H1 (cell line): ENCODE results near the gene SAE1. TPM values are rescaled to one million over a fixed set of nuclear protein-coding genes. Genes with fewer than 3 reads are reported as not detected.

Experiments used
- CTCF ChIA-PET: fragments of 300-600 bp; sonication (Branson Sonifier 250); formaldehyde crosslinking; loops from one replicate; lab custom pipeline; 2021; ENCODE audit not compliant: partially characterized antibody; lab: Charles Lee
- POLR2A ChIA-PET: fragments of 300-600 bp; sonication (Branson Sonifier 250); formaldehyde crosslinking; loops from one replicate; lab custom pipeline; 2021; ENCODE audit warnings: inconsistent platforms; ENCODE audit not compliant: partially characterized antibody; lab: Charles Lee
- DNase-seq, 2 experiments: peaks; one replicate each; pipeline versions ENCODE4 v3.0.0 to v3.0.0-alpha.2; 2010 to 2022; ENCODE audit warnings: low spot score in 2 of 2, low read depth in 1 of 2, mixed read lengths in 1 of 2
- FAIRE-seq: peaks from 2 replicates; lab custom pipeline; 2011; peaks lifted over from hg19 to GRCh38; lab: Jason Lieb, UNC
- H2AFZ ChIP-seq: 2 replicates; pipeline ENCODE4 v1.8.1; 2012; ENCODE audit warnings: low read length, inconsistent platforms
- H2AK5ac ChIP-seq: 2 replicates; pipeline ENCODE4 v1.6.1; 2013; ENCODE audit warnings: low read depth, low read length
- H2BK120ac ChIP-seq: replicated peaks from 2 replicates; pipeline ENCODE3; 2013; ENCODE audit warnings: low read depth, low read length, inconsistent platforms
- H2BK12ac ChIP-seq: 2 replicates; pipeline ENCODE4 v1.6.1; 2013; ENCODE audit warnings: low read depth, low read length
- H2BK15ac ChIP-seq: 2 replicates; pipeline ENCODE4 v1.6.1; 2013; ENCODE audit warnings: low read length
- H2BK20ac ChIP-seq: 2 replicates; pipeline ENCODE4 v1.6.1; 2013; ENCODE audit warnings: low read length
- H2BK5ac ChIP-seq: 2 replicates; pipeline ENCODE4 v1.6.1; 2013; ENCODE audit warnings: low read depth, low read length
- H3K14ac ChIP-seq: 2 replicates; pipeline ENCODE4 v1.6.1; 2013; ENCODE audit warnings: inconsistent platforms; ENCODE audit not compliant: insufficient read length
- H3K18ac ChIP-seq: 2 replicates; pipeline ENCODE4 v1.6.1; 2013; ENCODE audit warnings: low read length; ENCODE audit errors: extremely low read depth
- H3K23ac ChIP-seq: 2 replicates; pipeline ENCODE4 v1.6.1; 2013; ENCODE audit warnings: inconsistent platforms; ENCODE audit not compliant: insufficient read length
- H3K23me2 ChIP-seq: 2 replicates; pipeline ENCODE4 v1.6.1; 2013; ENCODE audit warnings: low read depth, low read length
- H3K27ac ChIP-seq: 2 replicates; pipeline ENCODE4 v1.6.1; 2011; ENCODE audit warnings: low read depth, low read length, inconsistent platforms
- H3K27me3 ChIP-seq, 4 experiments: replicated peaks in 1 of 4; 1 replicate in 1 of 4; 2 replicates in 3 of 4; pipeline versions ENCODE4 v1.6.1 to v1.8.1; 2011 to 2013; ENCODE audit warnings: low read length in 3 of 4, mild to moderate bottlenecking in 3 of 4, inconsistent platforms in 2 of 4, mixed read lengths in 2 of 4, moderate library complexity in 1 of 4; ENCODE audit not compliant: control insufficient read depth in 3 of 4, insufficient read depth in 3 of 4; ENCODE audit errors: extremely low read depth in 1 of 4
- H3K36me3 ChIP-seq, 4 experiments: 2 replicates each; pipeline versions ENCODE4 v1.6.1 to v1.8.1; 2011 to 2013; ENCODE audit warnings: mild to moderate bottlenecking in 4 of 4, low read length in 3 of 4, moderate library complexity in 2 of 4, control low read depth in 1 of 4, inconsistent platforms in 1 of 4; ENCODE audit not compliant: insufficient read depth in 4 of 4, control insufficient read depth in 2 of 4
- H3K4ac ChIP-seq: replicated peaks from 2 replicates; pipeline ENCODE3; 2013; ENCODE audit warnings: low read length, low read depth, mixed read lengths, inconsistent platforms; ENCODE audit not compliant: insufficient read length
- H3K4me1 ChIP-seq, 4 experiments: replicated peaks in 1 of 4; 1 replicate in 1 of 4; 2 replicates in 3 of 4; pipeline versions ENCODE4 v1.6.1 to v1.8.1; 2011 to 2013; ENCODE audit warnings: low read length in 3 of 4, inconsistent platforms in 2 of 4, mixed read lengths in 1 of 4; ENCODE audit not compliant: insufficient read depth in 4 of 4, control insufficient read depth in 3 of 4
- H3K4me2 ChIP-seq, 2 experiments: 2 replicates each; pipeline versions ENCODE4 v1.6.1 to v1.8.1; 2011 to 2013; ENCODE audit warnings: low read depth in 2 of 2, low read length in 2 of 2, control low read depth in 1 of 2, inconsistent platforms in 1 of 2, mild to moderate bottlenecking in 1 of 2; ENCODE audit not compliant: insufficient read depth in 1 of 2
- H3K4me3 ChIP-seq, 4 experiments: fragments of 200-600, 300-600 bp in 1 of 4; sonication (generic), shearing (Covaris generic), sonication (Bioruptor Twin) in 1 of 4; 2 replicates each; pipeline versions ENCODE4 v1.5.1 to v1.8.1; 2011 to 2016; ENCODE audit warnings: low read length in 4 of 4, low read depth in 3 of 4, control low read depth in 2 of 4, inconsistent platforms in 2 of 4, mild to moderate bottlenecking in 2 of 4, mixed read lengths in 1 of 4, moderate library complexity in 1 of 4; ENCODE audit not compliant: insufficient read depth in 2 of 4; ENCODE audit errors: extremely low read depth in 1 of 4
- H3K56ac ChIP-seq: replicated peaks from 2 replicates; pipeline ENCODE3; 2013; ENCODE audit warnings: low read depth, mild to moderate bottlenecking, mixed read lengths, low read length, inconsistent platforms; ENCODE audit not compliant: insufficient read length
- H3K79me1 ChIP-seq: 2 replicates; pipeline ENCODE4 v1.6.1; 2013; ENCODE audit warnings: low read depth, low read length, control low read depth
- H3K79me2 ChIP-seq, 2 experiments: 2 replicates each; pipeline versions ENCODE4 v1.6.1 to v1.8.1; 2012 to 2013; ENCODE audit warnings: low read length in 2 of 2, mild to moderate bottlenecking in 2 of 2, inconsistent platforms in 1 of 2; ENCODE audit not compliant: insufficient read depth in 2 of 2, control insufficient read depth in 1 of 2
- H3K9ac ChIP-seq, 4 experiments: replicated peaks in 1 of 4; 1 replicate in 1 of 4; 2 replicates in 3 of 4; pipeline versions ENCODE4 v1.6.1 to v1.8.1; 2011 to 2013; ENCODE audit warnings: low read depth in 3 of 4, low read length in 3 of 4, control low read depth in 2 of 4, mild to moderate bottlenecking in 2 of 4, moderate library complexity in 2 of 4, inconsistent platforms in 1 of 4; ENCODE audit errors: extremely low read depth in 1 of 4
- H3K9me3 ChIP-seq, 2 experiments: 2 replicates each; pipeline versions ENCODE4 v1.6.1 to v1.8.1; 2012 to 2013; ENCODE audit warnings: mild to moderate bottlenecking in 2 of 2, moderate library complexity in 2 of 2, control low read depth in 1 of 2, inconsistent platforms in 1 of 2, low read depth in 1 of 2, low read length in 1 of 2, mixed read lengths in 1 of 2; ENCODE audit not compliant: insufficient read depth in 2 of 2
- H4K20me1 ChIP-seq, 2 experiments: replicated peaks in 1 of 2; 2 replicates each; pipeline versions ENCODE3 to v1.8.1; 2011 to 2013; ENCODE audit warnings: inconsistent platforms in 2 of 2, low read length in 2 of 2, mild to moderate bottlenecking in 1 of 2; ENCODE audit not compliant: insufficient read depth in 2 of 2, control insufficient read depth in 1 of 2
- H4K5ac ChIP-seq: 2 replicates; pipeline ENCODE4 v1.6.1; 2013; ENCODE audit warnings: low read length, low read depth, mixed read lengths, inconsistent platforms; ENCODE audit not compliant: insufficient read length
- H4K8ac ChIP-seq: 2 replicates; pipeline ENCODE4 v1.8.0; 2013; ENCODE audit warnings: mild to moderate bottlenecking, moderate library complexity, low read length, inconsistent platforms; ENCODE audit not compliant: insufficient read depth; ENCODE audit errors: extremely low read depth
- H4K91ac ChIP-seq: replicated peaks from 2 replicates; pipeline ENCODE3; 2013; ENCODE audit warnings: low read length, mixed read lengths, inconsistent platforms; ENCODE audit not compliant: insufficient read length
- CEBPB ChIP-seq: IDR thresholded peaks from 2 replicates; pipeline ENCODE4 v1.6.1; 2012; ENCODE audit warnings: low read depth, low read length
- HDAC2 ChIP-seq, 2 experiments: fragments of 300-600 bp in 1 of 2; sonication (generic) in 1 of 2; IDR thresholded peaks; 2 replicates each; pipeline ENCODE4 v1.6.1; 2011 to 2012; ENCODE audit warnings: low read depth in 2 of 2, low read length in 2 of 2, mild to moderate bottlenecking in 2 of 2, moderate library complexity in 2 of 2, borderline replicate concordance in 1 of 2, inconsistent platforms in 1 of 2
- KDM4A ChIP-seq: IDR thresholded peaks from one replicate; pipeline ENCODE4 v1.7.1; 2012; ENCODE audit warnings: low read depth, mild to moderate bottlenecking, moderate library complexity, low read length, inconsistent platforms; ENCODE audit not compliant: severe bottlenecking
- NANOG ChIP-seq: IDR thresholded peaks from 2 replicates; pipeline ENCODE4 v1.6.1; 2011; ENCODE audit warnings: low read length, low read depth, mild to moderate bottlenecking, inconsistent platforms; ENCODE audit not compliant: insufficient read depth, poor library complexity, severe bottlenecking
- PHF8 ChIP-seq: fragments of 200-600 bp; sonication (generic); conservative IDR thresholded peaks from 2 replicates; pipeline ENCODE4 v1.7.1; 2012; ENCODE audit warnings: low read depth, mild to moderate bottlenecking, inconsistent platforms, low read length, moderate library complexity
- RBBP5 ChIP-seq: IDR thresholded peaks from 2 replicates; pipeline ENCODE4 v1.7.1; 2012; ENCODE audit warnings: low read depth, mild to moderate bottlenecking, inconsistent platforms, low read length, moderate library complexity, borderline replicate concordance
- RFX5 ChIP-seq: IDR thresholded peaks from 2 replicates; pipeline ENCODE4 v1.6.1; 2011; ENCODE audit warnings: low read depth, low read length, improper control_type of control experiment, borderline replicate concordance
- SAP30 ChIP-seq: fragments of 300-600 bp; sonication (generic); IDR thresholded peaks from 2 replicates; pipeline ENCODE4 v1.7.1; 2012; ENCODE audit warnings: low read length, moderate library complexity, mild to moderate bottlenecking, inconsistent platforms; ENCODE audit not compliant: insufficient read depth, insufficient replicate concordance
- ZNF274 ChIP-seq: IDR thresholded peaks from 2 replicates; pipeline ENCODE4 v1.7.0; 2012; ENCODE audit warnings: low read length, borderline replicate concordance; ENCODE audit errors: extremely low read depth
- WGBS, 2 experiments: shearing (Covaris generic) in 1 of 2; methylation state at CpG; one replicate each; pipeline versions ENCODE4 v1.1.6 to v1.1.7; 2013 to 2015; ENCODE audit warnings: low lambda C conversion rate in 2 of 2, mixed read lengths in 2 of 2, inconsistent platforms in 1 of 2, low coverage in 1 of 2, missing lambda C conversion rate in 1 of 2; ENCODE audit not compliant: insufficient replicate concordance in 2 of 2, insufficient coverage in 1 of 2, insufficient read length in 1 of 2; ENCODE audit errors: extremely low coverage in 1 of 2, missing lambda C conversion rate in 1 of 2; 5-methylcytosine and 5-hydroxymethylcytosine counted together
- polyA plus RNA-seq, 7 experiments: library from polyadenylated mRNA; depleted of rRNA in 3 of 7; stranded (reverse) in 5 of 7; unstranded in 2 of 7; fragments of >200 nt in 5 of 7; fragments of 200-250 nt in 2 of 7; gene quantifications; 1 replicate in 5 of 7; 2 replicates in 1 of 7; 4 replicates in 1 of 7; pipeline versions ENCODE4 v1.2.1 to v1.2.3, GENCODE V29; 2011 to 2013; ENCODE audit warnings: missing spikeins in 2 of 7, mixed read lengths in 2 of 7
- total RNA-seq: library from RNA; stranded (reverse); fragmentation: NEBNext Ultra II Directional; extraction: Animal tissue kit (Norgen Biotek cat#: 25700); gene quantifications from 2 replicates; pipeline ENCODE4 v1.2.1, GENCODE V29; 2021

The SAE1 gene
- total and polyA plus RNA-seq, 2 of the 8 experiments (the other 6 are each of a cell fraction or from before 2014, with no cell fraction given) = 213 to 268 TPM

DNA sequence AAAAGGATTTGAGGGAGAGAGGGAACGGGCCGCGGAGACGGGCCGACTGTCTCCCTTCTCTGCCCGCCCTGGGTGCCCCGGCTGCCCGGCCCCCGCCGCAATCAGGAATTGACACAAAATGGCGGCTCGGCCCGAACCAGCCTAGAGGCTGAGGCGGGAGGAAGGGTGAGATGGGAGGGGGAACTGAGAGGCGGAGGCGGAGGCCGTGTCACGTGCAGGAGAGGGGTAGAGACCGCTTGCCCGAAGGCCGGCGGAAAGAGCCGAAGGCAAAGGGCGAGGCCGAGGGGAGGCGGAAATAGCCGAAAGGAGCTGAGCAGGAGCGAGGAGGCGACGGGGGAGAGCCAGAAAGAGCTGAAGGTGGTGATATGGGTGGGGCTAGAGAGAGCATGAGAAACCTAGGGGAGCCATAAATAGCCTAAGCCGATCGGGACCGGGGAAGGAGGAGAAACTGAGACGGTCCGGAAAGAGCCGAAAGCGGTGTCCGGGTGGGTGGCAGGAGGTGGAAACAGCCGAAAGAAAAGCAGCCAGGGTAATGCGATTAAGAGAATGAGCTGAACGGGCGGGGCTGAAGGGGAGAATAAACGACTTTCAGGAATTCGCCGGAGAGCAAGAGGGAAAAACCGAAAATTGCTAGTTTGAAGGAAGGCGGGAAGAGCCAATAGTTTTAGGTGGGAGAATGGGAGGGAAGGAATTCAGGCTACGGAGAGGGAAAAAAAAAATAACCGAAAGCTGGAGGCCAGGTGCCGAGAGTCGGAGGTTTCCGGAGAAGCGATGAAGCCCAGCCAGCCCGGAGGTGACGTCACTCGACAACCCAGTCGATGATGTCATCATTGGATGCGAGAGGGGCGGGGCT, 17.4 kb upstream of the SAE1 start, which contains the start of gene ZC3H4:
Gene ZC3H4, minus strand, starts transcription at position 780 of the 853 bp plus-strand sequence. CDS start 1,192 bp downstream, outside the sequence.
- H2BK12ac ChIP-seq = peak within 1 kb of the TSS; percentile 22; the same call in 1 of the 2 replicates
- FAIRE-seq = peak; percentile 95
- 0 out of 2 replicates have a peak within 1 kb of the TSS, but pooled peaks have one; percentile 1 for H2BK15ac ChIP-seq
- peak within 1 kb of the TSS; percentile 88 for H3K18ac ChIP-seq
- peaks cover 0 to 35% of the 10 kb centered on the region in 2 experiments; a peak in 2 of 4 replicates for H3K79me2 ChIP-seq
- CTCF ChIA-PET = interaction anchor here (0.6 to 4.0 kb wide), 10 partner anchors 10 to 336 kb away, joined by 3 to 29 read pairs (median 4); no protein-coding TSS in a partner anchor
- H2BK120ac ChIP-seq = peak within 1 kb of the TSS; percentile 7
- H3K9ac ChIP-seq = peak within 1 kb of the TSS; percentile 94 to 99 (median 96)
- H3K23ac ChIP-seq = no peak within 1 kb of the TSS
- peaks cover 0 to 18% (median 2%) of the 10 kb centered on the region in 4 experiments; a peak in 4 of 8 replicates for H3K36me3 ChIP-seq
- no peaks in the 10 kb centered on the region for H3K27me3 ChIP-seq
- DNase-seq = peak; percentile 99
- peaks cover 4 to 13% (median 11%) of the 10 kb centered on the region in 4 experiments; a peak in 5 of 7 replicates for H3K4me1 ChIP-seq
- H3K4me2 ChIP-seq = peak within 1 kb of the TSS; percentile 73 to 88
- H3K14ac ChIP-seq = no peak within 1 kb of the TSS
- peak within 1 kb of the TSS; percentile 88 for H3K4ac ChIP-seq
- H2AK5ac ChIP-seq = no peak within 1 kb of the TSS; the same call in none of the 2 replicates
- H4K91ac ChIP-seq = peak within 1 kb of the TSS; percentile 87
- H2BK20ac ChIP-seq = no peak within 1 kb of the TSS
- WGBS, 2 experiments = 1% methylated on average over 40 of the region's 59 CpGs; no CpG with 5 or more reads in 1 of the 2 experiments
- peak within 1 kb of the TSS; percentile 95 for H4K5ac ChIP-seq
- peaks cover 12% of the 10 kb centered on the region for H3K23me2 ChIP-seq
- H3K4me3 ChIP-seq = peak within 1 kb of the TSS; percentile 83 to 94 (median 89)
- H3K56ac ChIP-seq = peak within 1 kb of the TSS; percentile 88
- no peaks in the 10 kb centered on the region for H3K79me1 ChIP-seq
- H3K9me3 ChIP-seq = no peaks in the 10 kb centered on the region
- H4K20me1 ChIP-seq = no peaks in the 10 kb centered on the region
- H4K8ac ChIP-seq = peak within 1 kb of the TSS; percentile 100
- POLR2A ChIA-PET = interaction anchor here (0.6 to 12.2 kb wide), 56 partner anchors 10 to 1639 kb away, joined by 3 to 209 read pairs (median 4); partner anchors contain the start of genes DHX34, FKRP, INAFM1 and NPAS1
- H2AFZ ChIP-seq = no peak within 1 kb of the TSS
- H2BK5ac ChIP-seq = peak within 1 kb of the TSS; percentile 98
- H3K27ac ChIP-seq = peak within 1 kb of the TSS; percentile 99
- TF ChIP-seq HDAC2 (IDR thresholded peaks at IDR 0.05; ENCODE audit: borderline replicate concordance in 1 of 2, low read depth in 2 of 2, low read length in 2 of 2) = 0 out of 4 replicates have a peak, but pooled peaks of 1 of the 2 experiments have one; percentile 13
- TF ChIP-seq PHF8 = peak; percentile 63; the same call in 1 of the 2 replicates
- TF ChIP-seq ZNF274 = no peak
- peak; percentile 16 for TF ChIP-seq KDM4A
- TF ChIP-seq SAP30 = no peak
- TF ChIP-seq RFX5 = no peak
- TF ChIP-seq CEBPB = peak; percentile 75
- no peak for TF ChIP-seq NANOG
- TF ChIP-seq RBBP5 = no peak
